HEK293 (cell line): Measurements from ENCODE around the gene CNKSR3.

Experiments
- CTCF ChIA-PET: fragments of 350-600 bp; formaldehyde crosslinking; extraction: SDS; loops from one replicate; lab custom pipeline; 2021; ENCODE audit warnings: antibody characterized with exemption; lab: Yijun Ruan, JAX
- POLR2A ChIA-PET: fragments of 300-600 bp; formaldehyde crosslinking; extraction: SDS; loops from one replicate; lab custom pipeline; 2020; ENCODE audit warnings: antibody characterized with exemption, inconsistent platforms; lab: Yijun Ruan, JAX
- H3K27ac ChIP-seq: fragments of 200-500 bp; sonication (Bioruptor generic); 2 replicates; pipeline ENCODE4 v1.5.1; 2014; ENCODE audit warnings: low read depth, low read length, control low read depth, inconsistent platforms; ENCODE audit errors: extremely low read depth
- H3K36me3 ChIP-seq, 2 experiments: fragments of 200-500 bp in 1 of 2; sonication (Bioruptor generic) in 1 of 2; 1 replicate in 1 of 2; 2 replicates in 1 of 2; pipeline ENCODE4 v1.5.1; 2014 to 2017; ENCODE audit warnings: inconsistent platforms in 2 of 2, low read length in 2 of 2; ENCODE audit not compliant: control insufficient read depth in 2 of 2, insufficient read depth in 1 of 2
- H3K4me1 ChIP-seq: fragments of 200-500 bp; sonication (Bioruptor generic); 2 replicates; pipeline ENCODE4 v1.5.1; 2014; ENCODE audit warnings: mild to moderate bottlenecking, low read length, inconsistent platforms; ENCODE audit not compliant: control insufficient read depth, insufficient read depth
- H3K4me3 ChIP-seq: 2 replicates; pipeline ENCODE4 v1.5.1; 2011; ENCODE audit warnings: low read depth, mild to moderate bottlenecking, control low read depth, low read length, moderate library complexity
- H3K9me3 ChIP-seq: fragments of 200-500 bp; sonication (Bioruptor generic); 2 replicates; pipeline ENCODE4 v1.5.1; 2014; ENCODE audit warnings: low read depth, low read length, inconsistent platforms; ENCODE audit not compliant: control insufficient read depth, insufficient read depth
- BCL11B ChIP-seq: fragments of 450-650 bp; formaldehyde crosslinking; IDR thresholded peaks from 2 replicates; pipeline ENCODE4 v1.5.1; 2016; ENCODE audit warnings: low read depth, missing biosample characterization, missing genetic modification characterization
- FEZF1 ChIP-seq: fragments of 450-650 bp; formaldehyde crosslinking; IDR thresholded peaks from 2 replicates; pipeline ENCODE4 v1.5.1; 2016; ENCODE audit warnings: missing biosample characterization, missing genetic modification characterization
- GLIS1 ChIP-seq: fragments of 450-650 bp; formaldehyde crosslinking; IDR thresholded peaks from 2 replicates; pipeline ENCODE4 v1.5.1; 2016; ENCODE audit warnings: missing biosample characterization, missing genetic modification characterization
- HOXA7 ChIP-seq: sonication (generic); formaldehyde crosslinking; IDR thresholded peaks from 2 replicates; pipeline ENCODE4 v1.8.1; 2022; ENCODE audit warnings: missing genetic modification reagents, borderline replicate concordance
- INSM2 ChIP-seq: fragments of 450-650 bp; formaldehyde crosslinking; IDR thresholded peaks from 2 replicates; pipeline ENCODE4 v1.5.1; 2016; ENCODE audit warnings: missing biosample characterization, missing genetic modification characterization
- KLF10 ChIP-seq: fragments of 450-650 bp; IDR thresholded peaks from 2 replicates; pipeline ENCODE4 v1.5.1; 2018; ENCODE audit warnings: missing biosample characterization, mild to moderate bottlenecking, missing genetic modification characterization
- KLF9 ChIP-seq: fragments of 450-650 bp; formaldehyde crosslinking; IDR thresholded peaks from 2 replicates; pipeline ENCODE4 v1.5.1; 2016; ENCODE audit warnings: missing biosample characterization, missing genetic modification characterization, low read depth
- MYNN ChIP-seq: fragments of 450-650 bp; formaldehyde crosslinking; IDR thresholded peaks from 2 replicates; pipeline ENCODE4 v1.5.1; 2016; ENCODE audit warnings: missing biosample characterization, missing genetic modification characterization, borderline replicate concordance
- SCRT2 ChIP-seq: fragments of 450-650 bp; formaldehyde crosslinking; IDR thresholded peaks from 2 replicates; pipeline ENCODE4 v1.5.1; 2016; ENCODE audit warnings: missing biosample characterization, missing genetic modification characterization
- SP7 ChIP-seq: fragments of 450-650 bp; formaldehyde crosslinking; IDR thresholded peaks from 2 replicates; pipeline ENCODE4 v1.5.1; 2016; ENCODE audit warnings: missing biosample characterization, missing genetic modification characterization
- ZBTB21 ChIP-seq: fragments of 450-650 bp; formaldehyde crosslinking; IDR thresholded peaks from 2 replicates; pipeline ENCODE4 v1.5.1; 2017; ENCODE audit warnings: missing biosample characterization, missing genetic modification characterization
- ZBTB8A ChIP-seq: fragments of 450-650 bp; formaldehyde crosslinking; IDR thresholded peaks from 2 replicates; pipeline ENCODE4 v1.5.1; 2016; ENCODE audit warnings: missing biosample characterization, missing genetic modification characterization
- ZEB2 ChIP-seq: fragments of 450-650 bp; formaldehyde crosslinking; IDR thresholded peaks from 2 replicates; pipeline ENCODE4 v1.5.1; 2016; ENCODE audit warnings: missing biosample characterization, missing genetic modification characterization
- ZFHX2 ChIP-seq: fragments of 450-650 bp; formaldehyde crosslinking; conservative IDR thresholded peaks from 2 replicates; pipeline ENCODE4 v1.5.1; 2016; ENCODE audit warnings: missing biosample characterization, missing genetic modification characterization
- ZIC2 ChIP-seq: fragments of 450-650 bp; formaldehyde crosslinking; IDR thresholded peaks from 2 replicates; pipeline ENCODE4 v1.5.1; 2016; ENCODE audit warnings: missing biosample characterization, missing genetic modification characterization
- ZNF2 ChIP-seq: fragments of 450-650 bp; formaldehyde crosslinking; IDR thresholded peaks from 2 replicates; pipeline ENCODE4 v1.5.1; 2016; ENCODE audit warnings: missing biosample characterization, missing genetic modification characterization
- ZNF214 ChIP-seq: fragments of 450-650 bp; formaldehyde crosslinking; IDR thresholded peaks from 2 replicates; pipeline ENCODE4 v1.5.1; 2017; ENCODE audit warnings: missing biosample characterization, mild to moderate bottlenecking, missing genetic modification characterization, borderline replicate concordance
- ZNF26 ChIP-seq: fragments of 450-650 bp; formaldehyde crosslinking; IDR thresholded peaks from 2 replicates; pipeline ENCODE4 v1.5.1; 2016; ENCODE audit warnings: missing biosample characterization, missing genetic modification characterization
- ZNF391 ChIP-seq: fragments of 450-650 bp; formaldehyde crosslinking; IDR thresholded peaks from 2 replicates; pipeline ENCODE4 v1.5.1; 2016; ENCODE audit warnings: low read depth, missing biosample characterization, missing genetic modification characterization, borderline replicate concordance
- ZNF521 ChIP-seq: fragments of 450-650 bp; formaldehyde crosslinking; IDR thresholded peaks from 2 replicates; pipeline ENCODE4 v1.5.1; 2017; ENCODE audit warnings: missing biosample characterization, mild to moderate bottlenecking, missing genetic modification characterization
- ZNF560 ChIP-seq: fragments of 450-650 bp; formaldehyde crosslinking; IDR thresholded peaks from 2 replicates; pipeline ENCODE4 v1.5.1; 2017; ENCODE audit warnings: missing biosample characterization, missing genetic modification characterization, borderline replicate concordance
- ZNF596 ChIP-seq: fragments of 450-650 bp; IDR thresholded peaks from 2 replicates; pipeline ENCODE4 v1.5.0; 2018; ENCODE audit warnings: missing biosample characterization, mild to moderate bottlenecking, missing genetic modification characterization, moderate library complexity
- ZNF621 ChIP-seq: fragments of 450-650 bp; formaldehyde crosslinking; IDR thresholded peaks from 2 replicates; pipeline ENCODE4 v1.5.1; 2017; ENCODE audit warnings: missing biosample characterization, missing genetic modification characterization
- ZNF624 ChIP-seq: fragments of 450-650 bp; formaldehyde crosslinking; IDR thresholded peaks from 2 replicates; pipeline ENCODE4 v1.5.1; 2017; ENCODE audit warnings: missing biosample characterization, missing genetic modification characterization
- ZNF629 ChIP-seq: fragments of 450-650 bp; formaldehyde crosslinking; IDR thresholded peaks from 2 replicates; pipeline ENCODE4 v1.5.1; 2017; ENCODE audit warnings: missing biosample characterization, missing genetic modification characterization
- ZNF670 ChIP-seq: fragments of 450-650 bp; formaldehyde crosslinking; IDR thresholded peaks from 2 replicates; pipeline ENCODE4 v1.5.1; 2016; ENCODE audit warnings: missing biosample characterization, missing genetic modification characterization, low read depth
- ZNF785 ChIP-seq: fragments of 450-650 bp; formaldehyde crosslinking; IDR thresholded peaks from 2 replicates; pipeline ENCODE4 v1.5.1; 2016; ENCODE audit warnings: missing biosample characterization, missing genetic modification characterization
- ZSCAN5A ChIP-seq: fragments of 450-650 bp; formaldehyde crosslinking; IDR thresholded peaks from 2 replicates; pipeline ENCODE4 v1.5.1; 2016; ENCODE audit warnings: missing biosample characterization, missing genetic modification characterization

The CNKSR3 gene

DNA sequence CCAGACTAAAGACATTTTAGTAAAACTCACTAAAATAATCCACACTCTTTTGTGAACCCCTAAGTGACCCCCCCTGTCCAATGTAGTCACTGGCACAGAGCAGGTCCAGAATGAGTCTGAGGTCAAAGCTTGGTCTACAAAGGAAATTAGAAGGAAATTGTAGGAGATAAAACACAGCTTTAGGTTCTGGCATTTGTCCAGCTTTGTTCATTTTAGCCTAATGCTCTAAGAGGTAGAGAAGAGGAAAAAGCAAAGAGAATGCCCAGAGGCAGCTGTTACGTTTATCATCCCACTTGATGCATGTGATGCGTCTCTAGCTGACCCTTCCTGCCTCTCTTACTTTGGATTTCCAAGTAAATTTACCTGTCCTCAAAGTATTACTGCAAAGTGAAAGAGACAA, 62.5 kb downstream of the CNKSR3 start:
- H3K27ac ChIP-seq = peak overlapping the region; percentile 11; the same call in 1 of the 2 replicates
- POLR2A ChIA-PET = interaction anchor here (0.7 to 1.4 kb wide), 5 partner anchors 9 to 131 kb away, joined by 3 to 4 read pairs (median 4); no protein-coding TSS in a partner anchor
- H3K4me3 ChIP-seq = no peak overlapping the region
- CTCF ChIA-PET = interaction anchor here (0.6 to 1.6 kb wide), 5 partner anchors 10 to 351 kb away, joined by 3 to 11 read pairs (median 3); no protein-coding TSS in a partner anchor
- peak; percentile 51; the same call in 1 of the 2 replicates for TF ChIP-seq FEZF1 (tag by site-specific recombination)
- TF ChIP-seq ZIC2 (tag by site-specific recombination) = no peak
- peaks cover 5 to 6% of the 10 kb centered on the region in 2 experiments; a peak in 2 of 3 replicates for H3K36me3 ChIP-seq
- H3K9me3 ChIP-seq = no peaks in the 10 kb centered on the region
- peaks cover 17% of the 10 kb centered on the region for H3K4me1 ChIP-seq

- TF ChIP-seq ZBTB21 (tag by site-specific recombination) (no peak), ZNF521 (tag by site-specific recombination) (no peak), MYNN (no peak)
- no peak overlapping the region for H3K4me3 ChIP-seq
- H3K27ac ChIP-seq = no peak overlapping the region
- peaks cover 5 to 7% of the 10 kb centered on the region in 2 experiments; a peak in 2 of 3 replicates for H3K36me3 ChIP-seq
- peaks cover 17% of the 10 kb centered on the region for H3K4me1 ChIP-seq
- POLR2A ChIA-PET = interaction anchor here (1.4 kb wide), 2 partner anchors 37 to 108 kb away, joined by 4 read pairs; no protein-coding TSS in a partner anchor
- H3K9me3 ChIP-seq = no peaks in the 10 kb centered on the region
- CTCF ChIA-PET = interaction anchor here (0.6 to 1.6 kb wide), 5 partner anchors 11 to 292 kb away, joined by 4 to 11 read pairs (median 5); no protein-coding TSS in a partner anchor
These were observed 63.5 kb downstream of the CNKSR3 start for GRCh38 chr6:154446984-154447383.

DNA sequence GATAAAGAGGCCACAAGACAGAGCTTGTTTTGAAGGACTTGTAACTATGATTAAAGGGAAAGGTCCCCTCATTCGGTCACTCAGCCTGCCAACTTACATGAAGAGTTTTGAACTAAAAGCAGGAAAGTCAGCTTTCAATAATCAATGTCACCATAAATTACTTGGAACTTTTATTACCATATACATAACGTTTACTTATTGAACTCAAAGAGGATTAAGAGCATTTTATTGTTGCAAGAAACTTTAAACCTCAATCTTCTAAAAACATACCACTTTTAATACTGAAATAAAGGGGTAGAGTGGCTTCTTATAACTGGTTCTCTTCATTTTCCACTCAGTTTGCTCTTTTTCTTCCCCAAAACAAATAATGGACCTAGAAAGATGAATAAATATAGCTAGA, 65.1 kb downstream of the CNKSR3 start:
- POLR2A ChIA-PET = interaction anchor here (1.5 kb wide), 1 partner anchor 64 kb away, joined by 12 read pairs; the partner anchor contains the start of gene CNKSR3
- CTCF ChIA-PET = interaction anchor here (1.0 to 2.3 kb wide), 4 partner anchors 14 to 291 kb away, joined by 3 to 11 read pairs (median 6); no protein-coding TSS in a partner anchor
- H3K9me3 ChIP-seq = no peaks in the 10 kb centered on the region

DNA sequence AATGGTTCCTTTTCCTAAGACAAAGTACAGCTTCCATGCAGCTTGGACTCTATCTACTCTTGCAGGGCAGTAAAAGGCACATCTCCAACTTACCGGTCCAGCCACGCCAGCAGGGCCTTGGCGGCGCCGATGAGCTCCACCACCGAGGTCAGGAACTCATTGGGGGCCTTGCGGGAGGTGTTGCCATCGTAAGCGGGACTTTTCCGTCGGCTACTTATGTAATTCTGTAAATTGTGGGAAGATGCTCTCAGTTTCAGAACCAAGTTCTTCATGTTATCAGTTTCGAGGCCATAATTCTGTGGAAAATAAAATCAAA, 68.5 kb downstream of the CNKSR3 start:
- TF ChIP-seq ZNF560 (tag by site-specific recombination) = no peak
- TF ChIP-seq ZNF621 (tag by site-specific recombination) = no peak
- TF ChIP-seq KLF9 (tag by site-specific recombination) = no peak
- no peak for TF ChIP-seq ZNF2 (tag by site-specific recombination)
- no peak for TF ChIP-seq INSM2 (tag by site-specific recombination)
- no peak for TF ChIP-seq ZNF596
- TF ChIP-seq KLF10 (tag by site-specific recombination) = no peak
- no peak for TF ChIP-seq ZNF785
- no peak for TF ChIP-seq ZNF629 (tag by site-specific recombination)
- TF ChIP-seq ZFHX2 (tag by site-specific recombination) = no peak
- TF ChIP-seq ZNF26 = no peak
- no peak for TF ChIP-seq SCRT2 (tag by site-specific recombination)
- no peak for TF ChIP-seq ZNF214 (tag by site-specific recombination)
- TF ChIP-seq GLIS1 (tag by site-specific recombination) = no peak
- TF ChIP-seq HOXA7 (CRISPR knock-in tag) = no peak
- Histone ChIP-seq H3K9me3 (no peaks in the 10 kb centered on the region), H3K4me1 (no peaks in the 10 kb centered on the region), H3K27ac (no peak overlapping the region), H3K4me3 (no peak overlapping the region), H3K36me3 (peaks cover 0 to 14% of the 10 kb centered on the region in 2 experiments; a peak in 2 of 3 replicates)
- CTCF ChIA-PET = interaction anchor here (0.7 kb wide), 1 partner anchor 489 kb away, joined by 3 read pairs; no protein-coding TSS in a partner anchor
- POLR2A ChIA-PET = no interaction called here

More for the DNA sequence above, 65.1 kb downstream of the CNKSR3 start:
- TF ChIP-seq ZEB2 (tag by site-specific recombination) = no peak
- TF ChIP-seq ZNF391 = no peak
- no peak for TF ChIP-seq SP7 (tag by site-specific recombination)
- TF ChIP-seq ZNF670 = no peak
- TF ChIP-seq ZNF624 (tag by site-specific recombination) = no peak
- no peak for TF ChIP-seq ZSCAN5A
- TF ChIP-seq BCL11B (tag by site-specific recombination) = no peak
- no peak for TF ChIP-seq ZBTB8A (tag by site-specific recombination)
- TF ChIP-seq, all 188 proteins: peak for 0
- Histone ChIP-seq H3K4me3 (no peak overlapping the region), H3K4me1 (peaks cover 17% of the 10 kb centered on the region), H3K27ac (no peak overlapping the region), H3K36me3 (peaks cover 5 to 12% of the 10 kb centered on the region in 2 experiments; a peak in 2 of 3 replicates)
